KMS-11 (cell line): Measurements from ENCODE around the gene CDC25A.

Source experiments
- H2AFZ ChIP-seq: fragments of 200-600 bp; sonication (generic); 2 replicates; pipeline ENCODE4 v1.6.1; 2016; ENCODE audit warnings: antibody characterized with exemption, mixed run types, low read depth
- H3K27ac ChIP-seq: fragments of 200-600 bp; sonication (generic); 2 replicates; pipeline ENCODE4 v1.6.1; 2016; ENCODE audit warnings: mild to moderate bottlenecking, mixed run types
- H3K27me3 ChIP-seq: fragments of 200-600 bp; sonication (generic); 2 replicates; pipeline ENCODE4 v1.6.1; 2017; ENCODE audit warnings: mild to moderate bottlenecking, low read depth, mixed run types, moderate library complexity; ENCODE audit not compliant: insufficient read depth
- H3K36me3 ChIP-seq: fragments of 200-600 bp; sonication (generic); 2 replicates; pipeline ENCODE4 v1.6.1; 2017; ENCODE audit warnings: mild to moderate bottlenecking, mixed run types; ENCODE audit not compliant: insufficient read depth
- H3K4me1 ChIP-seq: fragments of 200-600 bp; sonication (generic); 2 replicates; pipeline ENCODE4 v1.6.1; 2016; ENCODE audit warnings: mild to moderate bottlenecking, low read depth, mixed run types; ENCODE audit not compliant: poor library complexity, severe bottlenecking
- H3K4me2 ChIP-seq: fragments of 200-600 bp; sonication (generic); 2 replicates; pipeline ENCODE4 v1.7.0; 2016; ENCODE audit warnings: mild to moderate bottlenecking, mixed run types
- H3K4me3 ChIP-seq: fragments of 200-600 bp; sonication (generic); IDR thresholded peaks from 2 replicates; pipeline ENCODE4 v1.6.1; 2017; ENCODE audit warnings: low read depth, low read length, mixed read lengths; ENCODE audit not compliant: insufficient read depth
- H3K79me2 ChIP-seq: fragments of 200-600 bp; sonication (generic); 2 replicates; pipeline ENCODE4 v1.6.1; 2016; ENCODE audit warnings: low read depth, mixed run types; ENCODE audit not compliant: insufficient read depth
- H3K9ac ChIP-seq: fragments of 200-600 bp; sonication (generic); 2 replicates; pipeline ENCODE4 v1.6.1; 2016; ENCODE audit warnings: mild to moderate bottlenecking, mixed run types
- H4K20me1 ChIP-seq: fragments of 200-600 bp; sonication (generic); 2 replicates; pipeline ENCODE4 v1.6.1; 2016; ENCODE audit warnings: mild to moderate bottlenecking, mixed run types; ENCODE audit not compliant: insufficient read depth
- TF ChIP-seq, protein P1 (sequence below): fragments of 200-600 bp; sonication (generic); conservative IDR thresholded peaks from 2 replicates; pipeline ENCODE4 v1.6.1; 2017; ENCODE audit warnings: low read depth, mild to moderate bottlenecking, antibody characterized with exemption, low read length, moderate library complexity, mixed read lengths

Gene CDC25A

DNA sequence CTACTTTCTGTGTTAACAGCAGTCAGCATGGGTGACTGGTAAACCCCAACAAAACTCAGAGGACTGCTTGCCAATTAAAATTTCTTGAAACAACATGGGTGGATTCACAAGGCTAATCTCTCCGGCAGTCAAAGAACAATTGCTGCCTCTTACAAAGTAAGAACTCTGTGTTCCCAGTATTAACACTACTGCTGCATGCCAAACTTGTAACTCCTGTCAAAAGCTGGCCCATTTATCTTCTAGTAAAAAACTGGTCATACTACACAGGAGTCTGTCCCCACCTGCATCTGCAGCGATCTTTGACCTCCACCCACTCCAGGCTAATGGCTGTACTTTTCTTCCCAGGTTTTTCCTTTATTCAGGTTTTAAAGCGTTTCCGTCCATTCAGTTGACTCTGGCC is 44.0 kb upstream of the CDC25A start:
- H2AFZ ChIP-seq = no peak overlapping the region
- no peak overlapping the region for H3K9ac ChIP-seq
- no peak overlapping the region for H3K4me2 ChIP-seq
- no peaks in the 10 kb centered on the region for H3K27me3 ChIP-seq
- H3K4me1 ChIP-seq = no peaks in the 10 kb centered on the region
- no peak overlapping the region for H3K27ac ChIP-seq
- no peaks in the 10 kb centered on the region for H3K79me2 ChIP-seq
- H3K36me3 ChIP-seq = no peaks in the 10 kb centered on the region
- TF ChIP-seq, protein P1, sequence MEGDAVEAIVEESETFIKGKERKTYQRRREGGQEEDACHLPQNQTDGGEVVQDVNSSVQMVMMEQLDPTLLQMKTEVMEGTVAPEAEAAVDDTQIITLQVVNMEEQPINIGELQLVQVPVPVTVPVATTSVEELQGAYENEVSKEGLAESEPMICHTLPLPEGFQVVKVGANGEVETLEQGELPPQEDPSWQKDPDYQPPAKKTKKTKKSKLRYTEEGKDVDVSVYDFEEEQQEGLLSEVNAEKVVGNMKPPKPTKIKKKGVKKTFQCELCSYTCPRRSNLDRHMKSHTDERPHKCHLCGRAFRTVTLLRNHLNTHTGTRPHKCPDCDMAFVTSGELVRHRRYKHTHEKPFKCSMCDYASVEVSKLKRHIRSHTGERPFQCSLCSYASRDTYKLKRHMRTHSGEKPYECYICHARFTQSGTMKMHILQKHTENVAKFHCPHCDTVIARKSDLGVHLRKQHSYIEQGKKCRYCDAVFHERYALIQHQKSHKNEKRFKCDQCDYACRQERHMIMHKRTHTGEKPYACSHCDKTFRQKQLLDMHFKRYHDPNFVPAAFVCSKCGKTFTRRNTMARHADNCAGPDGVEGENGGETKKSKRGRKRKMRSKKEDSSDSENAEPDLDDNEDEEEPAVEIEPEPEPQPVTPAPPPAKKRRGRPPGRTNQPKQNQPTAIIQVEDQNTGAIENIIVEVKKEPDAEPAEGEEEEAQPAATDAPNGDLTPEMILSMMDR = no peak
- no peaks in the 10 kb centered on the region for H4K20me1 ChIP-seq
- H3K4me3 ChIP-seq = no peak overlapping the region

DNA sequence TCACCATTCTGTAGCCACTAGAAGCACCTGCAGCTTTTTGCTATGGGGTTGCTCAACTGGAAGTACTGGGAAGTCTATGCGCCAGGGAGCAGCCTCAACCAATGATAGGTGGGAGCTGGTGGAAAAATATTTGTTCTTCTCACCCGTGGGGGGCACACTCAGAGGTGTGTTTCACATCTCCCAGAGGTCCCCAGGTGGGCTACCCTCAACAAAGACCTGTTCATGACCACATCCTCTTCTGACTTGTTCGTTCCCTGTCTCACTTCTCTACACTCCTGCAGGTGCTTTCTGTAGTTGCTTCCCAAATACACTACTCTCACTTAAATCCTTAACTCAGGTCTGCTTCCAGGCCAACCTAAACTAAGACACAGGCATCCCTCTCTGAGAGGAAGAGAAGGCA is 38.7 kb upstream of the CDC25A start:
- no peaks in the 10 kb centered on the region for H3K79me2 ChIP-seq
- H2AFZ ChIP-seq = no peak overlapping the region
- no peaks in the 10 kb centered on the region for H4K20me1 ChIP-seq
- no peak overlapping the region for H3K27ac ChIP-seq
- TF ChIP-seq, protein P1 = no peak
- no peaks in the 10 kb centered on the region for H3K27me3 ChIP-seq
- H3K9ac ChIP-seq = no peak overlapping the region
- no peak overlapping the region for H3K4me3 ChIP-seq
- H3K4me2 ChIP-seq = no peak overlapping the region
- no peaks in the 10 kb centered on the region for H3K4me1 ChIP-seq
- H3K36me3 ChIP-seq = no peaks in the 10 kb centered on the region

DNA sequence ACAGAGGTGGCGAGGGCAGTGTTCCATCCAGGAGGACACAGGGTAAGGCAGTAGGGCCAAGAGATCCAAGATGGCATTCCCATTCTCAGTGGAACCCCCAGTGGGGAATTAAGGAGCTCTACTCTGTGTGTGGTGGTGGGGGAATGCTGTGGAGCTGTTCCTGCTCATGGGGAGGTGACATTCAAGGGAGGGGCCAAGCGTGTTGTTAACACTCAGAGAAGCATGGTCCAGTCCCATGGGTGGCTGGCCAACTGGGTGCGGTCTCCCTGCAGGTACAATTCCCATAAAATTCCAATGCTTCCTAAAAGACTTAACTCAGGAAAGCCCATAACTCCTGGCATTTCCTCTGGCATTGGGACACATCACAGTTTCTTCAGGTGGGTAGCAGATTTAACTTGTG is 37.4 kb upstream of the CDC25A start:
- Histone ChIP-seq H3K4me2 (no peak overlapping the region), H4K20me1 (no peaks in the 10 kb centered on the region), H3K27ac (no peak overlapping the region), H3K4me3 (no peak overlapping the region), H3K27me3 (no peaks in the 10 kb centered on the region), H3K79me2 (no peaks in the 10 kb centered on the region), H3K36me3 (no peaks in the 10 kb centered on the region), H3K9ac (no peak overlapping the region), H3K4me1 (no peaks in the 10 kb centered on the region), H2AFZ (no peak overlapping the region)
- TF ChIP-seq, protein P1 = no peak

DNA sequence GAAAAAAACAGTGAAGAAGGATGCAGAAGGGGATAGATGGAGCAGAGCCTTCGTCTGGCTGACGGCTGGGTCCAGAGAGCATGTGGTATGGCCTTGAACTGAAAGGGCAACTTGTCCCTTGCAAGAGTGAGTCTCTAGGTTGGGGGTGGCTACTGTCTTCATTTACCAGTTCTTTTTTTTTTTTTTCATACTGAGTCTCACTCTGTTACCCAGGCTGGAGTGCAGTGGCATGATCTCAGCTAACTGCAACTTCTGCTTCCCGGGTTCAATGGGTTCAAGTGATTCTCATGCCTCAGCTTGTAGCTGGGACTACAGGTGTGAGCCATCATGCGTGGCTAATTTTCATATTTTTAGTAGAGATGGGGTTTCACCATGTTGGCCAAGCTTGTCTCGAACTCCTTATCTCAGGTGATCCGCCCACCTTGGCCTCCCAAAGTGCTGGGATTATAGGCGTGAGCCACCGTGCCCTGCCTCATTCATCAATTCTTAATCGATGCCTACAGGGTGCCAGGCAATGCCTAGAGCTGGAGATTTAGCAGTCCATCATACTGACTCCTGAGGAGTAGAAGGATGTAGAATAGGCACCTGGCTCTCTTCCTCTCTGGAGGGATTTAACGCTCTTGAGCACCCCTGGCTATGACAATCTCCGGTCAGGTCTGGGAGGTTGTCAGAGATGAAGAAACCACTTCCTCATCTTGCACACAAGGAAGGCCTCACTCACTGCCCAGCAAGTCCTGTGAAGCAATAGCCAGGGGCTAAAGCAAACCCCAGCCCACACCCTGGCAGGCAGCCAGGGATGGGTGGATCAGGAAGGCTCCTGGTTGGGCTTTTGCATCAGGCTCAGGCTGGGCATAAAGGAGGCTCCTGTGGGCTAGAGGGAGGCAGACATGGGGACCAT is 34.6 kb upstream of the CDC25A start, which contains the start of gene CAMP:
CAMP (plus strand) TSS at position 880 of the 898 bp plus-strand sequence; CDS start at position 897, 17 bp downstream.
- Histone ChIP-seq H3K36me3 (no peaks in the 10 kb centered on the region), H3K4me2 (no peak within 1 kb of the TSS), H3K4me3 (no peak within 1 kb of the TSS), H3K9ac (no peak within 1 kb of the TSS), H3K4me1 (no peaks in the 10 kb centered on the region), H3K27ac (no peak within 1 kb of the TSS), H3K79me2 (no peaks in the 10 kb centered on the region), H2AFZ (no peak within 1 kb of the TSS), H4K20me1 (no peaks in the 10 kb centered on the region), H3K27me3 (no peaks in the 10 kb centered on the region)
- TF ChIP-seq, protein P1 = no peak
